Endodermal cell (in vitro differentiated cells): ENCODE results near the gene AOX1. TPM values are rescaled to one million over a fixed set of nuclear protein-coding genes. Genes with fewer than 3 reads are reported as not detected.

ENCODE experiments used
- DNase-seq: peaks from one replicate; pipeline ENCODE4 v3.0.0-alpha.2; 2017
- H3K27ac ChIP-seq: 2 replicates; pipeline ENCODE4 v1.5.1; 2013; ENCODE audit warnings: mild to moderate bottlenecking, low read depth, low read length, moderate library complexity
- H3K27me3 ChIP-seq: 2 replicates; pipeline ENCODE4 v1.6.1; 2013; ENCODE audit warnings: mild to moderate bottlenecking, low read length, moderate library complexity; ENCODE audit not compliant: insufficient read depth, control insufficient read depth, poor library complexity, severe bottlenecking
- H3K36me3 ChIP-seq: 2 replicates; pipeline ENCODE4 v1.7.0; 2013; ENCODE audit warnings: mild to moderate bottlenecking, low read length, moderate library complexity; ENCODE audit not compliant: control insufficient read depth, insufficient read depth
- H3K4me1 ChIP-seq: one replicate; pipeline ENCODE4 v1.7.0; 2013; ENCODE audit warnings: low read length; ENCODE audit not compliant: control insufficient read depth, insufficient read depth
- H3K4me3 ChIP-seq: 2 replicates; pipeline ENCODE4 v1.5.1; 2013; ENCODE audit warnings: mild to moderate bottlenecking, low read length, moderate library complexity
- H3K9ac ChIP-seq: 2 replicates; pipeline ENCODE4 v1.6.1; 2013; ENCODE audit warnings: mild to moderate bottlenecking, low read length, moderate library complexity; ENCODE audit not compliant: poor library complexity, severe bottlenecking; ENCODE audit errors: extremely low read depth
- H3K9me3 ChIP-seq: 2 replicates; pipeline ENCODE4 v1.6.1; 2013; ENCODE audit warnings: mild to moderate bottlenecking, low read length, moderate library complexity; ENCODE audit not compliant: control insufficient read depth
- H3K27ac Mint-ChIP-seq: 2 replicates; pipeline ENCODE4 v1.8.0; 2020; ENCODE audit warnings: mixed read lengths
- H3K27me3 Mint-ChIP-seq: 2 replicates; pipeline ENCODE4 v1.8.0; 2021; ENCODE audit warnings: mild to moderate bottlenecking, mixed read lengths; ENCODE audit not compliant: insufficient read depth
- H3K36me3 Mint-ChIP-seq: 2 replicates; pipeline ENCODE4 v1.8.0; 2020; ENCODE audit warnings: low read depth, mixed read lengths
- H3K4me1 Mint-ChIP-seq: 2 replicates; pipeline ENCODE4 v1.8.0; 2020; ENCODE audit warnings: mixed read lengths
- H3K4me3 Mint-ChIP-seq: 2 replicates; pipeline ENCODE4 v1.8.0; 2020; ENCODE audit warnings: mild to moderate bottlenecking, moderate library complexity, mixed read lengths
- H3K9me3 Mint-ChIP-seq: 2 replicates; pipeline ENCODE4 v1.8.0; 2020; ENCODE audit warnings: mild to moderate bottlenecking, mixed read lengths
- WGBS, 2 experiments: methylation state at CpG; one replicate each; pipeline versions ENCODE4 v1.1.5 to v1.1.7; 2013; ENCODE audit warnings: missing lambda C conversion rate in 2 of 2, mixed read lengths in 1 of 2; ENCODE audit not compliant: insufficient coverage in 1 of 2, insufficient read length in 1 of 2; 5-methylcytosine and 5-hydroxymethylcytosine counted together
- total RNA-seq, 2 donors: library from RNA; stranded (reverse); fragmentation: NEBNext Ultra II Directional in 1 of 2; extraction: Animal tissue kit (Norgen Biotek cat#: 25700) in 1 of 2; gene quantifications; 2 replicates in 1 of 2; 3 replicates in 1 of 2; pipeline ENCODE4 v1.2.1, GENCODE V29; 2021
- TF ChIP-seq, protein P1 (sequence below): fragments of 200-600 bp; sonication (generic); conservative IDR thresholded peaks from 2 replicates; pipeline ENCODE4 v1.5.0; 2021; ENCODE audit warnings: antibody characterized with exemption, mild to moderate bottlenecking

AOX1 gene
- total RNA-seq, 2 donors from 2014 or later, result 8.8 to 15.5 TPM

- H3K4me3 Mint-ChIP-seq, result no peak overlapping the region
- no peak overlapping the region for H3K27ac ChIP-seq
- H3K4me1 ChIP-seq, result no peaks in the 10 kb centered on the region
- H3K4me3 ChIP-seq, result no peak overlapping the region
- no peaks in the 10 kb centered on the region for H3K9me3 Mint-ChIP-seq
- no peak overlapping the region for H3K9ac ChIP-seq
- no peak for DNase-seq
- no peaks in the 10 kb centered on the region for H3K36me3 ChIP-seq
- H3K27me3 Mint-ChIP-seq, result no peaks in the 10 kb centered on the region
- no peaks in the 10 kb centered on the region for H3K9me3 ChIP-seq
- WGBS, 2 experiments, result 92 to 93% methylated on average over 8 to 11 of the region's 11 CpGs
- no peaks in the 10 kb centered on the region for H3K36me3 Mint-ChIP-seq
- H3K4me1 Mint-ChIP-seq, result no peaks in the 10 kb centered on the region
- H3K27me3 ChIP-seq, result no peaks in the 10 kb centered on the region
- TF ChIP-seq, protein P1, sequence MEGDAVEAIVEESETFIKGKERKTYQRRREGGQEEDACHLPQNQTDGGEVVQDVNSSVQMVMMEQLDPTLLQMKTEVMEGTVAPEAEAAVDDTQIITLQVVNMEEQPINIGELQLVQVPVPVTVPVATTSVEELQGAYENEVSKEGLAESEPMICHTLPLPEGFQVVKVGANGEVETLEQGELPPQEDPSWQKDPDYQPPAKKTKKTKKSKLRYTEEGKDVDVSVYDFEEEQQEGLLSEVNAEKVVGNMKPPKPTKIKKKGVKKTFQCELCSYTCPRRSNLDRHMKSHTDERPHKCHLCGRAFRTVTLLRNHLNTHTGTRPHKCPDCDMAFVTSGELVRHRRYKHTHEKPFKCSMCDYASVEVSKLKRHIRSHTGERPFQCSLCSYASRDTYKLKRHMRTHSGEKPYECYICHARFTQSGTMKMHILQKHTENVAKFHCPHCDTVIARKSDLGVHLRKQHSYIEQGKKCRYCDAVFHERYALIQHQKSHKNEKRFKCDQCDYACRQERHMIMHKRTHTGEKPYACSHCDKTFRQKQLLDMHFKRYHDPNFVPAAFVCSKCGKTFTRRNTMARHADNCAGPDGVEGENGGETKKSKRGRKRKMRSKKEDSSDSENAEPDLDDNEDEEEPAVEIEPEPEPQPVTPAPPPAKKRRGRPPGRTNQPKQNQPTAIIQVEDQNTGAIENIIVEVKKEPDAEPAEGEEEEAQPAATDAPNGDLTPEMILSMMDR, result no peak
- no peak overlapping the region for H3K27ac Mint-ChIP-seq
Measured at GRCh38 chr2:200677721-200678532, 92.1 kb downstream of the AOX1 start.

- Mint-ChIP-seq H3K27me3 (no peaks in the 10 kb centered on the region), H3K36me3 (no peaks in the 10 kb centered on the region), H3K4me3 (no peak overlapping the region), H3K9me3 (no peaks in the 10 kb centered on the region), H3K4me1 (no peaks in the 10 kb centered on the region), H3K27ac (no peak overlapping the region)
- Histone ChIP-seq H3K9me3 (no peaks in the 10 kb centered on the region), H3K36me3 (no peaks in the 10 kb centered on the region), H3K27me3 (no peaks in the 10 kb centered on the region), H3K4me1 (no peaks in the 10 kb centered on the region), H3K9ac (no peak overlapping the region), H3K27ac (no peak overlapping the region), H3K4me3 (no peak overlapping the region)
- TF ChIP-seq, protein P1, result no peak
- DNase-seq, result no peak
- WGBS, 2 experiments, result 97% methylated on average over 5 of the region's 5 CpGs; no CpG with 5 or more reads in 1 of the 2 experiments
Measured at GRCh38 chr2:200679127-200679526, 93.3 kb downstream of the AOX1 start.

- 97 to 100% methylated on average over 1 to 5 of the region's 5 CpGs for WGBS, 2 experiments
- DNase-seq, result no peak
- H3K27ac ChIP-seq, result no peak overlapping the region
- H3K27me3 Mint-ChIP-seq, result no peaks in the 10 kb centered on the region
- H3K36me3 Mint-ChIP-seq, result no peaks in the 10 kb centered on the region
- H3K4me3 Mint-ChIP-seq, result no peak overlapping the region
- H3K9ac ChIP-seq, result no peak overlapping the region
- H3K9me3 ChIP-seq, result no peaks in the 10 kb centered on the region
- TF ChIP-seq, protein P1, result no peak
- no peaks in the 10 kb centered on the region for H3K4me1 Mint-ChIP-seq
- H3K36me3 ChIP-seq, result no peaks in the 10 kb centered on the region
- H3K9me3 Mint-ChIP-seq, result no peaks in the 10 kb centered on the region
- H3K27me3 ChIP-seq, result no peaks in the 10 kb centered on the region
- H3K27ac Mint-ChIP-seq, result no peak overlapping the region
- H3K4me1 ChIP-seq, result no peaks in the 10 kb centered on the region
- H3K4me3 ChIP-seq, result no peak overlapping the region
Measured at GRCh38 chr2:200679535-200679934, 93.7 kb downstream of the AOX1 start.
